ACHN (cell line): ENCODE measurements around the gene TMEM143.
"Not testable (repeated sequence)": the region's sequence is repeated elsewhere in the genome, so short reads cannot be mapped to it uniquely, and the experiment has no call there.

ENCODE experiments used
- DNase-seq: peaks from one replicate; pipeline ENCODE4 v3.0.0-alpha.2; 2015
- in situ Hi-C: cut with HindIII; loops from 2 replicates; pipeline ENCODE4 v1.10.0; 2017; ENCODE audit warnings: low sequenced_read_pairs, low pct_ligation_motif_present, low pct_unique_long_range_greater_than_20kb

TMEM143 gene

DNA sequence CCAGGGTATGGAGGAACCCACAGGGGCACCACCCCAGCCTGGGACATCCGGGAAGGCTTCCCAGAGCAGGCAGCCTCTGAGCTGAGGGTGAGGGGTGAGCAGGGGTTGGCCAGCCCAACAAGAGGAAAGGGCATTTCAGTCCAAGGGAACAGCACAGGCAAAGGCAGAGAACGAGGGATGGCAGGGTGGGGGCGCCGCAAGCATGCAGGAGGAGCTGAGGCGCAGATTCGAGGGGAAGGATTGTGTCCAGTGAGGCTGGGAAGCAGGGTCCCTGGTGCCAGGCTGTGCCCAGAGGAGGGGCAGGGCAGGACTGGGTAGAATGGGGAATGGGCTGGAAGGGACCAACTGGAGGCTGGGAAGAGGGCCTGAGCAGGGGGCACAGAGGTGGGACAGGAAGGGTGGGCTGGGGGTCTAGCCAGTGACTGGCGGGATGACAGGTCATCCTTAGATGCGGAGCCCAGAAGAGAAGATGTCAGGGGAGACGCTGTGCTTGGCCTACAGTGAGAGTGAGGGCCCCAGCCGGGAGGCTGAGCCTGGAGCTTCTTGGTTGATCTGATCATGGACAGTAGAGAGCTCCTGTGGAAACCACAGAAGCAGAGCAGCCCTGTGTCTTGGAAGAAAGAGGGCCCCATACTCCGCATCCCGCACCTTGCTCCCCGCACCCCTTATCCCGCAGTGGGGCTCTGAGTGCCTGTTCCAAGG is 24.8 kb downstream of the TMEM143 start:
- in situ Hi-C loops, result no loop called here
- no peak for DNase-seq

DNA sequence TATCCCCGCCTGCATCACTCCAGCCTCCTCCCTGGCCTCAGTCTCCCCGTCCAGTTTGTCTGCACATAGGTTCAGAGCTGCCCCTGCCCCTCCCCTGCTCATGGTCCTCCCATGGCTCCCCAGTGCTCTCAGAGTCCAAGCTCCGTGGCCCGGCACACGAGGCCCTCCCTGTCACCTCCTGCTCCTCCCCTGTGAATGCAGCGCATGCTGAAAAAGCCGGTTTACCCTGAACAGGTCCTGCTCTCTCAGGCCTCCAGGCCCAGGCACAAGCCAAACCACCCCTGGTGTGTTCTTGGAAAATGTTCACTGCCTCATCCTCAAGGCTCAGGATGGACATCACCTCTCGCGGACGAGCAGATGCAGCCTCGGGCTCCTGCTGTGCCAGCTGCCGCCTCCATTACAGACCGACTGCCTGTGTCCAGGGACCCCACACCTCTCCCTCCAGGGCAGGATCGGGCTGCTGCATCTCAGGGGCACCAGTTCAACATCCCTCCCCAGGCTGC is 25.4 kb downstream of the TMEM143 start:
- in situ Hi-C loops, result no loop called here
- no peak for DNase-seq

DNA sequence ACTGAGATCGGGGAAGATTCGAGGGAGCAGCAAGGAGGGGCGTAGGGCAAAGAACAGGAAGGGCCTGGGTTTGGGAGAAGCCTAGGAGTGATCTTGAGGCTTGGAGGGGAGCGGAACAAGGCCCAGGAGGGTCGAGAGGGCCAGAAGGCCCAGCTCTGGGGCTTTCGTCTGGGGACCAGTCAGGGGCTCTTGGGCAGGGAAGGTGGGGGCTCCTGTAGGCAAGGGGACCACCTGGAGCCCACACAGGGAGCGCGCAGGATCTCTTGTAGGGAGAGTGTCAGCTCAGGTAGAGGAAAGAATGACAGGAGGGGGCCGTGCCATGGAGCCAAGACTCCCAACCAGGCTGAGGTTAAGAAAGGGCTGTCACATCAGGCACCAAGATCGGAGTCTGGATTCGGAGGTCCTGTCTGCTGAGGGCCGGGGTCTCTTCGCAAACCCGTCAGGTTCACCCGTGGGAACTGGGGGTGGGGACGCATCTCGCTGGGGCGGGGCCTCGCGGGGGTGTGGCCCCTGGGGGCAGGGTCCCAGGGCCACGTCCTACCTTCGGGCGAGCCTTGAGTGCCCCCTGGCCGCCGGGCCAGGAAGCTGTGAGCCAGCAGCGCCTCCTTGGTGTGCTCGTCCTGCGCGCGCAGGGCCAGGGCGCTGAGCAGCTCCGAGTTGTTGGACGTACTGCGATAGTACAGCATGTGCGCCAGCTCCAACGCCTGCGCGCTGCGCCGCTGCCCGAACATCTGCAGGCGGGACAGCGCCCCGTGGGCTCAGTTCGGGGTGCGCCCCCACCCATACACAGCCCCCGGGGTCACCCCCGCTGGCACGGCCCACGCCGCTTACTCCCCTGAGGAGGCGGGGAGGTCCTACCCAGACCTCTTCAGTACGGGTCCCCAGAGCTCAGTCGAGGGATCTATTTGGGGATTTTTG is 30.0 kb downstream of the TMEM143 start:
- DNase-seq, result peak; percentile 94
- in situ Hi-C loops, result no loop called here

DNA sequence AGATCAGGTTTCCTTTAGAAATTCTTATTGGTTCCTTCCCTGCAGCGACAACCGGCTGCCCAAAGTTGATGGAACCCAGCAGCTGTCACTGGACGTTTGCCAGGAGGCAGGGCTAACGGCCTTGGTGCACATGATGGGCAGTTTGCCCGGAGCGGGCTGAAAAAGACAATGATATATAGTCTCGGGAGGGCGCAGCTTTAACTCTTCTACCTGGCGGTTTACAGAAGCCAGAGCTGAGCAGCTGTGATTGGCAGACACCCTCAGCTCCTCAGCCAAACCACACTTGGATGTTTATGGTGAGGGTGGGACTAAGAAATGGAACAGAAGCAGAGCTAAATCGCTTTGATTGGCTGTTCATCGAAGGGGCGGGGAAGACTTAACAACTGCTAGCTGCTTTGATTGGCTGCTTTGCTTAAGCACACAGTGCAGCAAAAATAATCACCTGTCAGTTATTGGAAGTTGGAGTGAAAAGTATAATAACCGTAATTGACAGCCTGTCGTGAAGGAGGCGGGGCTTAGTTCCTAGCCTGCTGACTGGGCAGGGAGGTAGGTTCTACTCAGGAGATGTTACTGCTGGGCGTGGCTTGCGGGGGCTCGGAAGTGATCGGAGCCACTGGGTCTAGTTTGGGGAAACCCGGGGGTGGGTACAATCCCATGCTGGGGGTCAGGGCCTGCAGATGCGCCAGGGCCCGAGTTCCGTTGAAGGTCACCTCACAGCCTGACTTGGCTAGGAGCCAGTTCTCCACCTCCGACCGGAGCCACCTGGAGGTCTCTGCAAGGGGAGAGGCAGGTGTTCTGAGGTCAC is 30.9 kb downstream of the TMEM143 start:
- in situ Hi-C loops, result no loop called here
- peak; percentile 97 for DNase-seq

DNA sequence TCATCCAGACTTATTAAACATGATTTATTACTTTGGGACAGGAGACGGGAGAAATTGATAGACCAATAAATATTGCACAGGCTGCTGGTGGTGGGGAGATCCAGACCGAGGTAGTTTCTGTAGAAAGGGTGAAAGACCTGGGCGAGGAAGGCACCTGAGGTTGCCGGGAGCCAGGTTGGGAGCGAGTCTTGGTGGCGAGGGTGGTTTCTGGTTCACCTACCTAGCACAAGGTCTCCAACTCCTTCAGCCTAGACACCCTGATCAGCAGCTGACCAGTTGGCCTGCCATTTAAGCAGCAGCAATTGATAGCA is 31.4 kb downstream of the TMEM143 start:
- in situ Hi-C loops, result no loop called here
- no peak for DNase-seq

DNA sequence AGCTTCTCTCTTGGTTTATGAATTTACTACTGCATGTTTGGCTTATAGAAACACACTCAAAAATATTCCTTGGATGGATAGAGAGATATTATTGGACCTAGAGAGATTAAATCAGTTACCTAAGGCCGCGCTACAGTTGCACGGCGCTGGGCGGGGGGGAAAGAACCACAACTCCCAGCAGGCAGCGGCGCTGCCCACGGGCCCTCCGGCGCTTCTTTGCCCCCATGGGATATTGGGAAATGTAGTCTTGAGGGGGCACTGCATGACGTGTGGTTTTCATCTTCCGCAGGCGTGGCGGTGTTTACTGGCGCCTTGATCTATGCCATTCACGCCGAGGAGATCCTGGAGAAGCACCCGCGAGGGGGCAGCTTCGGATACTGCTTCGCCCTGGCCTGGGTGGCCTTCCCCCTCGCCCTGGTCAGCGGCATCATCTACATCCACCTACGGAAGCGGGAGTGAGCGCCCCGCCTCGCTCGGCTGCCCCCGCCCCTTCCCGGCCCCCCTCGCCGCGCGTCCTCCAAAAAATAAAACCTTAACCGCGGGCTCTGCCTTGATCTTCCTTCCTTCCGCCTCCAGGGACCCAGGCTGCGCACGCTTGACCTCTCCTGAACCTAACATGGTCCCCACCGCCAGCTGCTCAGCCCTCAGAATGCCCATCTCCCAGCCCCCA is 33.6 kb downstream of the TMEM143 start:
- in situ Hi-C loops, result no loop called here
- DNase-seq, result no peak

DNA sequence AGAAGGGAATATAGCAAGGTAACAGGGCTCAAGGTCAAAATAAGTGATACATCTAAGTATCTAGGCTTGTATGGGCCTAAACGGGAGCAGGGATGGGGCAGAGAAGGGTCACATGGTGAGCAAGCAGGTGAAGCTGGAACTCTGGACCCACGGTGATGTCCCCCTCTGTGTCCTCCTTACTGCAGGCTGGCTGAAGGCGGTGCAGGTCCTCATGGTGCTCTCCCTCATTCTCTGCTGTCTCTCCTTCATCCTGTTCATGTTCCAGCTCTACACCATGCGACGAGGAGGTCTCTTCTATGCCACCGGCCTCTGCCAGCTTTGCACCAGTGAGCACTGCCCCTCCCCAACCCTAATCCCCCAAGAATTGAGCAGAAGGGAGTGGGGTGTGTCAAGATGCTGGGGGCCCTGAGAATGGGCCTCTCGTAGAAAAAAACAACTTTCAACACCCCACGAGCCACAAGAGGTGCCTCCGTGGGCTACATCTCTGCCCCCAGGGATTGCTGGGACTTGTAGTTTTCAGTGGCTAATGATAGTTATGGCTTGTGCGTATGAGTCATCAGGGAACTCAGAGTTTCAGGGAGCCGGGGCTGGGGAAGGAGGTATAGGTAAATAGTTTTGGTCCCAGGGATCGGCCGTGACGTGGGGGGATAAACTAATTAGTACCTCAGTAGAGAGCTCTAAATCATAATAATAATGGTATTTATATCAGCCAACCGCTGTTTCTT is 34.4 kb downstream of the TMEM143 start:
- peak; percentile 27 for DNase-seq
- in situ Hi-C loops, result no loop called here

DNA sequence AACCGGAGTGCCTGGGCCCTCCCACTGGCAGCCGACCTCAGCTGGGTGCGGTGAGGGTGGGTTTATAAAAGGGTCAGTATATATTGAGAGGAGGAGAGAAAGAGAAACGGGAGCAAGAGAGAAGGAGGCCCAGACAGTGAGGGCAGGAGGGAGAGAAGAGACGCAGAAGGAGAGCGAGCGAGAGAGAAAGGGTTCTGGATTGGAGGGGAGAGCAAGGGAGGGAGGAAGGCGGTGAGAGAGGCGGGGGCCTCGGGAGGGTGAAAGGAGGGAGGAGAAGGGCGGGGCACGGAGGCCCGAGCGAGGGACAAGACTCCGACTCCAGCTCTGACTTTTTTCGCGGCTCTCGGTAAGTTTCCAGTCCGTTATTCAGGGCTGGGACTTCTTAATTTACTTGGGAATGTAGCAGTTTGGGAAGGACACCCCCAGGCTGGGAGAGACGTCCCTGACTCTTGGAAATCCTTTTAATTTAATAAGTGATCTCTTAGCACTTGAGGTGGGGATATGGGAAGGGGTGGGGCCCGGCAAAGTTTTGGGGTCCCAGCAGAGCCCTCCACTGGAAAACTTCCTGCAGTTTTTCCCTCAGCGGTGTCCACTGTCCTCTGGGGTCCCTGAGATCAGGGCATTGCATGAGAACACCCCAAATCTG is 38.4 kb downstream of the TMEM143 start, which contains the start of gene EMP3:
TSS of gene EMP3 (plus strand) at position 288 of the 646 bp plus-strand sequence. CDS start 1,293 bp downstream, outside the sequence.
- in situ Hi-C loops, result no loop called here
- peak; percentile 89 for DNase-seq

DNA sequence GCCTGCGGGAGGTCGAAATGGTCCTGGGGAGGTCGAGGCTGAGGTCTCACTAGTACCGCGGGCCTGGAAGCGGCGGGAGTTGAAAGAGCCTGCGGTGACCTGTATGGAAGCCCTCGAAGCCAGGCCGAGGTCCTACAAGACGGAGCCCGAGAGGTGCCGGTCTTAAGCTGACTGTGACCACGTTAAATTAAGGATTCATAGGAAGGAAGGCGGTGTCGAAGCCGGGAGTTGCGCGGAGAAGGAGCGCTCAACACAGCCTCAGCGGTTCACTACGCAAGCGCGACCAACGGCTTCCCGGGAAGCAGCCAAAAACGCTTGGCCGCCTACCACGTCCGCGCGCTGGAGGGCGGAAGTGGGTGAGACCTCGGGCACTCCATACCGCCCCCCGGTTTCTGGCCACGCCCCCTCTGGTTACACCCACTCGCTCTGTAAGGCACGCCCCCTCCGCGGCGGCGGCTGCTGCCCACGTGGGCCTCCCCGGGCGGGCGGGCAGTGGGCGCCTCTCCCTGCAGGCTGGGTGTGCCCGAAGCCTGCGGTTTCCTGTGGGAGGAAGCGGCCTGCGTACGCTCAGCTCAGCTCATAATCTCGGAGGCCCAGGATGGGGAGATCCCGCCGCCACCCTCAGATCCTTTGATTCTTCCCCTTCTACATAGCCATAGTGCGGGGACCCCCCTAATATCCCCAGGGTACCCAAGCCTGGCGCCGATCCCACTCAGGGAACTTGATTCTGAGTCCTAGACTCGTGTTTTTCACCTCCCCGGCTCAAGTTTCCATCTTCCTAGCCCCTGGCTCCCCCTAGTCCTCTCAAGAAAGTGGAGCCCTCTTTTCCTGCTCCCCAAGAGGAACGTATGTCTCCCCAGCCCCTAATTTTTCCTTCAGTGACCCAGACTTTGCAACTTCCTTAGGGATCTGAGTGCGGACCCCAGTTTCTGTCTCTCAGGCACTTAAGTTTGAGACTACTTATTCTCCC is 41.8 kb downstream of the TMEM143 start:
- in situ Hi-C loops, result no loop called here
- peak; percentile 94 for DNase-seq

DNA sequence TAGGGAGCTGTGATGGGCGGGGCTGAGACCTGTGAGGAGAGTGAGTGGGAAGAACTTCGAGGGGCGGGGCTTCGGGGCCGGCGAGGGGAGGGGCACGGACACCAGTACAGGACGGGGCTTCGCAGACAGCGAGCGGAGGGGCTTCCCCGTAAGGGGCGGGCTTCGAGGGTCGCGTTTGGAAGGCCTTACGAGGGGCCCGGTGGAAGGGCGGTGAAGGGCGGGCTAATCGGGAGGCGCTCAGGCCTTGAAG is 42.4 kb downstream of the TMEM143 start:
- in situ Hi-C loops, result no loop called here
- DNase-seq, result peak; percentile 93

DNA sequence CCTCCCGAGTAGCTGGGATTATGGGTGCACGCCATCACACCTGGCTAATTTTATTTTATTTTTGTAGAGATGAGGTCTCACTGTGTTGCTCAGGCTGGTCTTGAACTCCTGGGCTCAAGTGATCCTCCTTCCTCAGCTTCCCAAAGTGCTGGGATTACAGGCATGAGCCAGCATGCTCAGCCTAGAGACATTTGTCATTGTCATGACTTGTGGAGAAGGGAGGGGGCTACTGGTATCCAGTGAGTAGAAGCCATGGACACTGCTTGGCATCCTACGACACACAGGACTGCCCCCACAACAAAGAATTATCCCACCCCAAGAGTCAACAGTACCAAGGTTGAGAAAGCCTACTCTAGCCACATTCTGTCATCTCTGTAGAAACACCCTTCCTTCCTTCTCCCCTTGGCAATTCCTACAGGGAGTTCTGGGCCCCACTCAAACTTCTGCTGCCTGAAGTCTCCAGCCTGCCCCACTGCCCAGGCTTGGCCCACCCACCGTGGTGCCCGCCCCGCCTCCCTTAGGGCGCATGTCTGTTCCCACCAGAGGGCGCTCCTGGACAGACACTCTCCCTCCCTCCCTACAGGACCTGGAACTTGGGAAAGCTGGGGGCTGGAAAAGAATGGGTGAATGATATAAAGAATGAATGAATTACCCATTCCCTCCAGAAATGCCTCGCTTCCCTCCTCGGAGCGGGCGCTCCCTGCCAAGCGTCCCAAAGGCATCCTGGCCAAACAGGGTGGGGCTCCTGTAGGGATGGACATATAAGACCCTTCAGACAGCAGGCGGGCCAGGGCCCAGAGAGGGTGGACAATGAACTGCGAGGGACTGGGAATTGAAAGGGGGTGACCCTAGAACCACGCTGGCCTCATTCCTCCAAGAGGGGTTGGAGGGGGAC is 43.8 kb downstream of the TMEM143 start:
- DNase-seq, result peak; percentile 76
- in situ Hi-C loops, result no loop called here

DNA sequence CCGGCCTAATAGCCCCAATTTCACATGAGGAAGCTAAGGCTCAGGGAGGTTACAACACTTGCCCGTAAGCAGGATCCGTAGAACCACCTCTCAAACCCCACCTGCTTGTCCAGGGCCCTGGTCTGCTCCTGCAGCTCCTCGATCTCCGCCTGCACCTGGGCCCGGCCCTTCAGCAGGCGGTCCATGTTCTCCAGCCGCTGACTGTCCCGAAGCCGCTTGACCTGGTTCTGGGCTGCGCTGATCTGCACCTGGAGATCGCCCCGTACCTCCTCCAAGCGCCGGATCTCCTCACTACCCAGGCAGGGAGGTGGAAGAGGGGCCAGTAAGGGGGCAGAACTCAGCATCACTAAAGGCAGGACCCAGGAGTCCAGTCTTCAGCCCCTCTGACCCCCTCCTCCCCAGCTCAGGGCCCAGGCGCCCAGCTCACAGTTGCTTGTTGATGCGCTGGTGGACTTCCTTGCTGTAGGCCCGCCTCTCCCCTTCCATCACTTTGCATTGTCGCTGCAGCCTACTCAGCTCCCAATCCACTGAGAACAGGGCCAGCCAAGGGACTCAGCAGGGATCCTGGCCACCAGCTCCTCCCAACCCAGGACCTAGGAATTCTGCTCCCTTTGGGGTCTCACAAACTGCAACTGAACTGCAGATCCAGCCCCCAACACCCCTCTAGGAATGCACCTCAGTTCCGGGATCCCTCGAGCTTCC is 45.3 kb downstream of the TMEM143 start:
- DNase-seq, result no peak
- in situ Hi-C loops, result no loop called here

DNA sequence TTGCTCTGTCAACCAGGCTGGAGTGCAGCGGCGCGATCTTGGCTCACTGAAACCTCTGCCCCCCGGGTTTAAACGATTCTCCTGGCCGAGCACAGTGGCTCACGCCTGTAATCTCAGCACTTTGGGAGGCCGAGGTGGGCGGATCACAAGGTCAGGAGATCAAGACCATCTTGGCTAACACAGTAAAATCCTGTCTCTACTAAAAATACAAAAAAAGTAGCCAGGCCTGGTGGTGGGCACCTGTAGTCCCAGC is 46.1 kb downstream of the TMEM143 start:
- DNase-seq, in situ Hi-C loops: not testable (repeated sequence)

DNA sequence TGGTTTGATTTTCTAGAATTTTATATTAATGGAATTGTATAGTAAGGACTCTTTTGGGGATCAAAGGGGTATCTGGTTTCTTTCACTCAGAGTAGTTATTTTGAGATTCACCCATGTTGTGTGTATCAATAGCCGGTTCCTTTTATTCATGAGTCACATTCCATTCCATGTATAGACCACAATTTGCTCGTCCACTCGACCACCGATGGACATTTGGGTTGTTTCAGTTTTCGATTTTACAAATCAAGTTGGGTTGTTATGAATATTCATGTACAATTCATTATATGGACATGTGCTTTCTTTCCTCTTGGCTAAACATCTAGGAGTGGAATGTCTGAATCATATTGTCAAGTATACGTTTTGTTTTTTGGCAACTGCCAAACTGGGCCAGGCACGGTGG is 48.0 kb downstream of the TMEM143 start:
- in situ Hi-C loops, result no loop called here
- no peak for DNase-seq

DNA sequence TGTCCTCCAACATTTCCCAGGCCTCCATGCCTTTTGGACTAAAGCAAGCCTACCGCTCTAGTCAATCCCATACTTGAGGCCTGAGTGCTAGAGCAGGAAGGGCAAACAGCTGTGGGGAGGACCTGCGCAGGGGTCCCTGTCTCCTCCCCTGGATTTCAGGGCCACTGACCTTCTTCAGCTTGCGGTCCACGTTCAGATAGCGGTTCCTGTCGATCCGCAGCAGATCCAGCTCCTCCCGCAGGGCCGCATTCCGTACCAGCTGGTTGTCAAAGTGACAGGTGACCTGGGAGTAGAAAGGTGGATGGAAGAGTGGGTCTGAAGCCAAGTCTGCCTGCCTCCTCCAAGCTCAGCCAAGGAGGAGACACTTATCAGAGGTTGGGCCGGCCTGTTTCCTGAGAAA is 52.4 kb downstream of the TMEM143 start:
- in situ Hi-C loops, result no loop called here
- DNase-seq, result no peak
